Amniotic stem cell (primary cell): Measurements from ENCODE around the gene TBX15.

Experiments
- DNase-seq: peaks from one replicate; lab custom pipeline; 2025; lab: John Stamatoyannopoulos, UW

TBX15 gene

DNA sequence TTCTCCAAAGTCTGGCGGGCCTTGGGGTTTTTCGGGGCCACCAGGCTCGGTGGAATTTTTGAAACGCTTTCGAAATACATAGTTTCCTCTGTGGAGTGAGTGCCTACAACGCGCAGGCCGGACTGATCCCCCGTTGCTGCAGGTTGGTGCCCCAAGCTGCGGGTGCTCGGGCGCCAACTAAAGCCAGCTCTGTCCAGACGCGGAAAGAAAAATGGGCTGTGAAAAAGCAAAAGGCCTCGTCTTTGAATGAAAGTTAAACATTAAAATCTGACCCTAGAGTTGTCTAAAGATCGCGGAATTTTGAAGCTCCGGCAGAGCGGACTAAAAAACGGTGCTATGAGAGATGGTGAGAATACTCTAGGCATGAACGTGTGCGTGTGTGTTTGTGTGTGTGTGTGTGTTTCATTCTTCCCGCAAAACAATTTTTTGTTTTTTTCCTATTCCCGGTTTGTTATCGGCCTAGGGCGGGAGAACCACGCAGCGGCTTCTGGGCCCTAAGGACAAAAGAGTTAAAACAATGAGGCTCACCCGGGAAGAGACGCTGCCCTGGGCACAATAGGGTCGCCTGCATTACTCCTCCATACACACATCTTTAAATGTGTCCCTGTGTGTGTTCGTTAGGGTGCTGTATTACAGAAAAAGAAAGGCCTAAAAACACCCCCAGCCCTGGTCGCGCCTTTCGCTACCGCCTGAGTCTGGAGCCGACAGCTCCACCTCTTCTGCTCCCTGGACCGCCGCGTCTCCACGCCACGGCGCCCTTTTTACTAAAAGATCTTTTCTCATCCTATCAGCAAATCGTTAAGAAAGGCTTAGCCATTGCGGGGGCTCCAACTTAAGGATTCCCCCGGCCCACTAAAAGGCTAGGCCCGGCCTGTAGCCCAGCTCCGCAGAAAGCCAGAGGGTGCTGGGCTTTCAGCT, 3.2 kb downstream of the TBX15 start:
- no peak for DNase-seq

DNA sequence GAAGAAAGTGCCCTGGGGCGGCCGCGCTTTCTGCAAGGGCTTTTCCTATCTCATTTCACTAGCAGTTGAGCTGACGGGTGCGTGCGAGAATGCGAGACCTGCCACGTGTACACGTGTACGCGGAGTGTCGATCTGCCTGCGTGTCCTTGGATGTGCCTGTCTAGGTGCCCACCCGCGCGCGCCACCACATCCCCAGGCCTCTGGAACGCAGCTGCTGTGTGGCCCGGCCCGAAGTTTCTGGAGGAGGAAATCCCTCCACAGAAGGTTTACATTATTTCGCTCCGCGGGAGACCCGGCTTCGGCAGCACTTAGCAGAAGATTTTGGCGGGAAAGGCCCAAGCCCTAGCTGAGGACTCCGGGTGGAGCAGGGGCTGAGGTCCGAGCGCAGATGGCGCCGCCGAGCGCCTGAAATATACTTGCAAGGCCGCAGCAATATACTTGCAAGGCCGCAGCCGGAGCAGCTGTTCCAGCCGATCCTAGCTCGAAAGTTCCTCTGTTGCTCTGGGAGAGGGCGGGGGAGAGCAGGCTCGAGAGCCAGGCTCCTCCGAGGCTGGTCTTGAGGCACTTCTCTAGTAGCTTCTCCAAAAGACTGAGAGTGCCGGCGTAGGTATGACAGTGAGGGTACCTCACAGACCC, 3.9 kb downstream of the TBX15 start:
- DNase-seq, result no peak

DNA sequence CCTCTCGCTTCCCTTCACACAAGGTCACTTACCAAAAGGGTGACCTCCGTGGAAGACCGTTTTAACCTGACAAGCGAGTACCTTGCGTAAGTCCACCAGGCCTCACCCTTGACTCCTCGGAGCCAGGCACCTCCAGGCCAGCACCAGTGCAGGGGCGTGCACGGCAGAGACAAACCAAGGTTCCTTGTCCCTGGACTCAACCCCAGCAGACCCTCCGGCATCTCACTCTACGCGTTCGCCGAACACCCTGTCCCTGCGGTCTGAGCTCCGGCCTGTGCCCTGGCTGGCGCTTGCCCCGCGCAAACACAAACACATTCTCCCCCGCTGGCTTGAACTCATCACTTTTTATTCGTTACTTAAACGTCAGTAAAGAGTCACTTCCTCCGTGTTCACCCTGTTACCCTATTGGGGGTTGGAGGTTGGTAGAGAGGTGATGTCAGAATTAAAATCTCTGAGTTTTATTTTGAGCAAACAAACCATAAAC, 4.5 kb downstream of the TBX15 start:
- DNase-seq, result no peak

DNA sequence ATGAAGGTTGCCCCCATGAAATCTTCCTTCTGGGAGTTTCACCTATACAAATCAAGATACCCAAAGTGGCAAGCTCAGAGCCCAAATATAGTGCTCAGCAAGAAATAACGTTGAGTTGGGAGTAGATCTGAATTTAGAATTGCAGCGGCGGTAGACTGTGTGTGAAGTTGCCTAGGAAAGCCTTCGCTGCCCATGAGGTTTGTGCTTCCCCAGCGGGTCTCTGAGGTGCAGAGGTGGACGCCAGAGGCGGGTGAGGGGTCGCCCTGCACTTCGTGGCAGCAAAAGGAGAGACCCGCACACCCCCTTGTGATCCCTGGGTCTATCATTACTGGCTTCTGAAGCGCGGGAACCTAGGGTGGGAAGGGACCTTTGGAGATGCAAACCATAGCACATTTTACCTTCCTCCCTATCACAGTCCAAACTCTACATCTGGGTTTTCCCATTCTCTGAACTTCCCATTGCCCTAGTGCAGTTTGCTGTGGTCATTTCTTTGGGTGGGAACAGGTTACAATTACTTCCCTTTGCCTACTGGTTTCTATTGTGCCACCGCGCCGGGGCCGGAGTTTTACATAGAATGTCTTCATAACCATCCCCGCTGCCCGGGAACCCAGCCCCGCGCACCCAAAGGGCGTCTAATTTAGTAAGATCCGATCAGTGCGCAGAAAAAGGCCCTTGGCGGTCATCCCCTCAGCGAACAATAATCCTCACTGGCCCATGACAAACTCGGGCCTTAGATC, 5.2 kb downstream of the TBX15 start:
- DNase-seq, result no peak

- no peak for DNase-seq
Measured at GRCh38 chr1:118982266-118982665, 5.9 kb downstream of the TBX15 start.

DNA sequence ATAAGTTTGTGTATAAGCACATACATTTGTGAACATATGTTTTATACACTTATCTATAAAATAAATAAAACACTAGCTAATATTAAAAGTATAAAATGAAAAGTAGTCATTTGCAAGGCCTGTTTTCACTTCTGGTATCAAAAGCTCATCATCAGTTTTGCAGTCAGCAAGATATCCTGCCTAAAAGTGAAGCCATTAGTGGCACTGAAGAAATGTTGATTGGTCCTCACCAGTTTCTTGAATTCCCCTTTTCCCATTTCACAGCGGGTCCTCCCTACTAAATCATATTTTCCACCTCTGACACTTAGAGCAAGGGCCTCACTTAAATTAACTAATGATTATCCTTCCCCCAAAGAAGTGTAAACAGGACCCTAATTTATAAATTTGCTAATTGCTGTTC, 6.7 kb downstream of the TBX15 start:
- DNase-seq, result no peak

GRCh38 chr1:118979754-118980575, 8.2 kb downstream of the TBX15 start:
- no peak for DNase-seq

GRCh38 chr1:118978914-118979701, 9.0 kb downstream of the TBX15 start:
- DNase-seq, result no peak

GRCh38 chr1:118977600-118977999, 10.5 kb downstream of the TBX15 start:
- DNase-seq, result no peak

DNA sequence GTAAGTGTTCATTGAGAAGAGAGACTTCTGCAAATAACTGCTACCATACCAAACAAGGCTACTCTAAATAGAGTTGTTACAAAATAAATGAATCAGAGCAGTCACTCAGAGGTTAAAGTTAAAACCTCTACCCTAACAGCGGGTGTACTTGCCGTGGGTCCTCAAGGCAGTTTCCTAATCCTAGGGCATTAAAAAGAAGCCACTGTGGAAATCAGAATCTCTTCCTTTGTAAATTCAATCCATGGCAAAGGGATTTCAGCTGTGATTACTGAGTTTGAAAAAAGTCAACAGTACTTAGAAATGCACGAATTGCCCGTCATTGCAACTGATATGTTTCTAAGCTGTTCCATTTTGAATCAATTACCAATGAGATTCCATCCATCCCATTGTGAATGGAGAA, 13.5 kb downstream of the TBX15 start:
- DNase-seq, result no peak

DNA sequence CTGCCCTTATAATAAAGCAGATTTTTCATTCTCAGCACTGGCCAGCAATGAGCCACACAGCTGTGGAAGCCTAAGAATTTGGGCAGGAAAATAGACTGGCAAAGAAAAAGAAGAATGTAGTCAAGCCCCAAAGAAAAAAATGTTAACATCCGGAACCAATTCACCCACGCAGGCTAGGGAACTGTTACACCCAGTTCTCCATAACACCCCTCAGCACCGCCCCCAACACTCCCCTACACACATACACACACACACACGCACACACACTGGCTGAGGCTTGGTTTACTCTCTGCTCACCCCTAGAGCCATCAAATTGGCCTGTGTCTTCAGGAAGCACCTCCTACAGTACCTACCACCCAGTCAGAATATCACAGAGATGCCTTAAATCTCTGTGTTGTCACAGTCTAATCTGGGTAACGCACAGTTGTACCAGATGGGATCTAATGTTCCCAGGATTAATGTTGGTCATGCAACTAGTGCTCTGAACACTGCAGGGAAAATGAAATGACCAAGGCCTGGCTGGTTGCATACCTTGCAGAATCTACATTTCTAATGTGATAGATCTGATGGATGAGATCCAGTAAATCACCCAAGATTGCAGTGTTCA, 14.5 kb downstream of the TBX15 start:
- DNase-seq, result no peak

- DNase-seq, result no peak
Measured at GRCh38 chr1:118973032-118973431, 15.1 kb downstream of the TBX15 start.

DNA sequence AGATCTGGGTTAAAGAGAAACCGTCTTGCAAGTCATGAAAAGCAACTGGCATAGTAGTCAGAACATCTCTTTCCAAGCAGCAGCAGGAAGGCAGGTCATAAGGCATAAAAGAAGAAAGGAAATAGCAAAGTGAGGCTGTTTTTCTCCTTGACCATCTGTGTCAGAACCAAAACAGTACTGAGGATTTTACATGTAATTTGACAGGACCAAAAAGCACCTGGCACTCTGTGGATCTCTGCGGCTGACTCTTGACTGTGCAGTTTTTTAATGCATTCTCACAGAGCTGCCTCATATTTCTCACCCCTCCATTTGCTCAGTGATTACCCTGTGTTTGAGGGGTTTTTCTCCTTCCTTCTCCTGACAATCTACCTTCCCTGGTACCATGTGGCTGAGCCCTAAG, 17.7 kb downstream of the TBX15 start:
- DNase-seq, result no peak

- DNase-seq, result no peak
Measured at GRCh38 chr1:118963456-118964430, 24.4 kb downstream of the TBX15 start.

GRCh38 chr1:118963138-118963455, 25.0 kb downstream of the TBX15 start:
- no peak for DNase-seq

- no peak for DNase-seq
Measured at GRCh38 chr1:118961156-118961555, 27.0 kb downstream of the TBX15 start.

DNA sequence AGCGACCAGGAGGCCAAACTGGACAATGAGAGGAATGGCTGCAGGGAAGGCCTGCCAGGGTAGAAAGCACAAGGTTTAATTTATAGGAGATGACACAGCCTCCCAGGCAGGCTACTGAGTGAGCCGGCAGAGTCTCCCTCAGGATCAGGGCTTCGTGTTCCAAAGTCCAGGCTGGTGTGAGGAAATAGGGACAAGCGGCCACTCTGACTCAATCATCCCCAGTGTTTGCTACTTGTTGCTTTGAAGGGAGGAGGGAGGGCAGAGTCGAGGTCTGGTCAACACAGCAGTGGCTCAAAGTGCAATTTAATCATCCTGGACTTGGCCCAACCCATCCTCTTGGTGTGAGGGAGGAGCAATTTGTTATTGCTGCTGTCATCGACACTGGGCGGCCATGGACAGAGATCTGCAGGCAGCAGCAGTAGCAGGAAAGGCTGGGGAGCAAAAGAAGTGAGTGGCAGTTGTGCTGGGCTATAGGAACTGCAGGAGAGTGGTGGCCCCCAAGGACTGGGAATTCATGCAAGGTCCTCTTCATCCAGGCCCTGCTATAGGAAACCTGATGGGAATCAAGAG, 27.5 kb downstream of the TBX15 start:
- DNase-seq, result no peak

DNA sequence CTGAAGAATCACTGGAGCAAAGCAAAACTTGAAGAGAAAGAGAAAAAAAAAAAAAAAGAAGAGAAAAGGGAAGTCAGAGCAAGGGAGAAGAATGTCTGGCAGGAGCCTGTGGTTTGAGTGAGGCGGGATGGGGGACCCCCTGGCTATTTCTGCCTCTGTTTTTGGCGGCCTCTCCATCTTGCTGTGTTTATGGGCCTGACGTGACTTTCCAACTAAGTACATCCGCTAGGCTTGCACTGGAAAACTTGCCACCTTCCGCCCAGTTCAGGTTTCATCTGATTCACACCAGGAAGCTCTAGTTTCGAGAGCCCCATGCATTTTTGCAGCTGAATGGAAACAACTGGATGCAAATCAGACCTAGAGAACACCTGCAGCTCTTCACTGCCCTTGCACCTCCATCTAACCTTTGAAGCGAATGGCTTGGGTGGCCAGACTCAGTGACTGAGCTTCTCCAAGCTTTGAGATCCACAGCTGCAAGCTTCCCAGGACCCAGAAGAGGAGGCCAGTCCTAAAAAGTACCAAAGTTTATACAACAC, 28.0 kb downstream of the TBX15 start:
- DNase-seq, result no peak
